Measurements from ENCODE around the gene SRBD1.

Gene SRBD1

DNA sequence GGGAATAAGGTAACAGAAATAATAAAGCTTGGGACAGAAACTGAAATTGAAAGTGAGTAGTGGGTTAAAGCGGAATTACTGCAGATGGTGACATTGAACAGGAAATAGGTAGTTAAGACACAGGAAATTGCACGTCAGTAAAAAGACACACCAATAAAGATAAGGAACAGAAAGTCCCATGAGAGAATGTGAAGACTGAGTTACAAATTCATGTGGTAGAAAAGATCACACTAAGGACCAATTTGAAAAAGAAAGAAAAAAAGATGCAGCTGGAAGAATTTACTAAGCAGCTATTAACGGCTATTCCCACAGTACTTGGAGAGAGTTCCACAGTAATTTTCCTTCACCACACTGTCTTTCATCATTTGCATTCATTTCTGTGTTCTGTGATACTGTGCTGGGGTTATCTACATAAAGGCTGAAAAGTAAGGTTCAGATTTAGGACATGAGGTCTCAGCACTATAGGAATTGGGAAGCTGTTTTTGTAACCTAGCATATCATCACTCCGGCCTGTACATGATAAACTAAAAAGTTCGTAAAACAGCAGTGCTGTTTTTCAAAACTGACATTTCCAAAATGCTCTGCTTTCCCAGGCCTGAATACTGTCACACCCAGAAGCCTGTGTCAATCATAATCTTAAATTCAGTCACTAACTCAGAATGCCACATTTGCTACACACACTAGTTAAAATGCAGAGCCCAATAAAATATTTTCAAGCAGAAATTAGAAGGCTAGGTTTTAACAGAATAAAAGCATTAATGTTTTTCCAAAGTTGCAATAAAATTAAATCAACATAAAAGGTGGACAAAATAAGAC lies 42.9 kb downstream of the SRBD1 start:
- no peak for DNase-seq
- H3K36me3 Mint-ChIP-seq (ENCODE audit: low read depth) = peaks cover 45% of the 10 kb centered on the region
- no peaks in the 10 kb centered on the region for H3K27me3 Mint-ChIP-seq (ENCODE audit: low read depth, poor library complexity)
- peaks cover 9% of the 10 kb centered on the region for H3K4me1 Mint-ChIP-seq
- TF ChIP-seq, protein P1, sequence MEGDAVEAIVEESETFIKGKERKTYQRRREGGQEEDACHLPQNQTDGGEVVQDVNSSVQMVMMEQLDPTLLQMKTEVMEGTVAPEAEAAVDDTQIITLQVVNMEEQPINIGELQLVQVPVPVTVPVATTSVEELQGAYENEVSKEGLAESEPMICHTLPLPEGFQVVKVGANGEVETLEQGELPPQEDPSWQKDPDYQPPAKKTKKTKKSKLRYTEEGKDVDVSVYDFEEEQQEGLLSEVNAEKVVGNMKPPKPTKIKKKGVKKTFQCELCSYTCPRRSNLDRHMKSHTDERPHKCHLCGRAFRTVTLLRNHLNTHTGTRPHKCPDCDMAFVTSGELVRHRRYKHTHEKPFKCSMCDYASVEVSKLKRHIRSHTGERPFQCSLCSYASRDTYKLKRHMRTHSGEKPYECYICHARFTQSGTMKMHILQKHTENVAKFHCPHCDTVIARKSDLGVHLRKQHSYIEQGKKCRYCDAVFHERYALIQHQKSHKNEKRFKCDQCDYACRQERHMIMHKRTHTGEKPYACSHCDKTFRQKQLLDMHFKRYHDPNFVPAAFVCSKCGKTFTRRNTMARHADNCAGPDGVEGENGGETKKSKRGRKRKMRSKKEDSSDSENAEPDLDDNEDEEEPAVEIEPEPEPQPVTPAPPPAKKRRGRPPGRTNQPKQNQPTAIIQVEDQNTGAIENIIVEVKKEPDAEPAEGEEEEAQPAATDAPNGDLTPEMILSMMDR (IDR thresholded peaks at IDR 0.05) = no peak
- H3K9me3 Mint-ChIP-seq = peaks cover 16% of the 10 kb centered on the region
- H3K4me3 Mint-ChIP-seq = no peak overlapping the region
- peak overlapping the region; percentile 74 for H3K27ac Mint-ChIP-seq

DNA sequence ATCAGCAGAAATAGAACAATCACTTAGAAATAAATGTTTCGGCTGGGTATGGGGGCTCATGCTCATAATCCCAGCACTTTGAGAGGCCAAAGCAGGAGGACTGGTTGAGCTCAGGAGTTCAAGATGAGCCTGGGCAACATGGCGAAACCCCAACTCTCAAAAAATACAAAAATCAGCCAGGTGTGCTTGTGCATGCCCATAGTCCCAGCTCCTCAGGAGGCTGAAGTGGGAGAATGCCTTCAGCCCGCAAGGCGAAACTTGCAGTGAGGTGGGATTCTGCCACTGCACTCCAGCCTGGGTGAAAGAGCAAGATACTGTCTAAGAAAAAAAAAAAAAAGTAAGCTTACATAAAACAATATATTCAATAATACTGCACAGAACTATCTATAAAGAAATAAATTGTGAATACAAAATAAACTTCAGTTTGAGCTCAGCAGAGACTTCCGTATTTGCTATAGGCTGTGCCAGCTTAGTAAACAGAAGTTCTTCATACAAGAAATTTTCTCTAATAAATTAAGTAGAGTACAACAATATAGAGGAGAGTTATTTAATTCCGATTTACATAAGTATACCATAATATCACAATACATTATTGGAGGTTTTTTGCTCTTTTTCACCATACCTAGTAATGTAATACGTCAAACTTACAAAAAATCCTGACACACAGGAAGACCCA lies 43.6 kb downstream of the SRBD1 start:
- H3K36me3 Mint-ChIP-seq (ENCODE audit: low read depth) = peaks cover 37% of the 10 kb centered on the region
- TF ChIP-seq, protein P1 (IDR thresholded peaks at IDR 0.05) = no peak
- no peak overlapping the region for H3K4me3 Mint-ChIP-seq
- H3K4me1 Mint-ChIP-seq = peaks cover 9% of the 10 kb centered on the region
- DNase-seq = no peak
- peaks cover 16% of the 10 kb centered on the region for H3K9me3 Mint-ChIP-seq
- H3K27me3 Mint-ChIP-seq (ENCODE audit: low read depth, poor library complexity) = no peaks in the 10 kb centered on the region
- H3K27ac Mint-ChIP-seq = peak overlapping the region; percentile 74

DNA sequence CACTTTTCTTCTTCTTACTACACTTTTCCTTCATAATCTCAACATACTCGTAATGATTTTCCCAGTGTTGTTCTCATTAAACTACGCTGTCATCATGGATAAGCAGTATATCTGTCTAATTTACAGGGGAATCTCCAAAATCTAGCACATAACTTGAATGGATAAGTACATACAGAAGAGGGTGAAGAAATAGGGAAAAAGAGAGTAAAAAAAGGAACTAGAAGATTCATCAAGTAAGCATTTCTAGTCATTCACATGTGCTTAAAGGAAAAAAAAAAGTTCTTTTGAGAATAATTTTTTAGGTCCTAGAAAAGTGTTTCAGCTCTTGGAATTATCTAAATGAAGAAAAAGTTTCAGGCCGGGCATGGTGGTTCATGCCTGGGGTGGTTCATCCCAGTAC lies 51.6 kb downstream of the SRBD1 start:
- TF ChIP-seq, protein P1 (IDR thresholded peaks at IDR 0.05) = no peak
- Mint-ChIP-seq H3K27me3 (ENCODE audit: low read depth, poor library complexity) (no peaks in the 10 kb centered on the region), H3K4me3 (no peak overlapping the region), H3K36me3 (ENCODE audit: low read depth) (peaks cover 29% of the 10 kb centered on the region), H3K9me3 (no peaks in the 10 kb centered on the region), H3K4me1 (no peaks in the 10 kb centered on the region), H3K27ac (no peak overlapping the region)
- DNase-seq = no peak

DNA sequence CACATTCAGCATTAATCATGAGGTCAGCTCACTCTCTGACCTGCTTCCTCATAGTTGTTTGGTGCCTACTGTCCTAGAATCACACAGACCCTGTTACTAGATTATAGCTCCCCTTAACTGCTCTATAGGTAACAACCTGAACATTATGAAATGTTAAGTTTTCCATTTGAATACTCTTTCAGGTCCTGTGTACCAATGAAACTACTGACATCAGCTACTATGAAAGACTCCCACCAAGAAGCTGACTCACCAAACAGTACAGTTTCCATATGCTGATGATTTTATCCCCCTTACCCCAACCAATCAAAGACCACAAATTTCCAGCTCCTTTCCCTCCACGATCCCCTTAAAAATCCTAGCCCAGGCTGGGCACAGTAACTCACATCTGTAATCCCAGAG lies 56.3 kb downstream of the SRBD1 start:
- peaks cover 46% of the 10 kb centered on the region for H3K36me3 Mint-ChIP-seq (ENCODE audit: low read depth)
- no peaks in the 10 kb centered on the region for H3K4me1 Mint-ChIP-seq
- peak overlapping the region; percentile 40 for H3K27ac Mint-ChIP-seq
- H3K27me3 Mint-ChIP-seq (ENCODE audit: low read depth, poor library complexity) = no peaks in the 10 kb centered on the region
- H3K4me3 Mint-ChIP-seq = no peak overlapping the region
- no peak for DNase-seq
- H3K9me3 Mint-ChIP-seq = no peaks in the 10 kb centered on the region
- TF ChIP-seq, protein P1 (IDR thresholded peaks at IDR 0.05) = no peak

DNA sequence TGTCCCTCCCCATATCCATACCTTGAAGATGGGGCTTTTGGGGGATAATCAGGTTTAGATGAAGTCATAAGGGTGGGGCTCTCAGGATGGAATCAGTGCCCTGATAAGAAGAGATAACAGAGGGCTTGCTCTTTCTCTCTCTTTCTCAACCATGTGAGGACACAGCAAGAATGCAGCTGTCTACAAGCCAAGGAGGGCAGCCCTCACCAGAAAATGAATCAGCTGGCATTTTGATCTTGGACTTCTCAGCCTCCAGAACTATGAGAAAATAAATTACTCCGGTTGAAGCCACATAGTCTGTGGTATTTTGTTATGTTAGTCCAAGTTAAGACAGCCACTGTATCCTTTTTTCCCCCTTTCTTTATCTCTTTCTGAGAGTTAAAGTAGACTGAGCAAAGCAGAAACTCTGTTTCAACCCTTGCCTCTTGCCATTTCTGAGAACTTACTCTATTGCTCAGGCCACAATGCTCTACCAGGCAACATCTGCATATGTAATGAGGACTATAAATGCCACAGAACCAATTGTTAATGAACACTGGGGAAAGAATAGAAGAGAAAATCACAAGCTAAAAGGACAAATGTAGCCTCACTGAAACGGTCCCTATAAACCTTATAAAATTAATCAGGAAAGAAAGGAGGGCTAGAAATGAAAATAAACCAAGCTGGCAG lies 56.9 kb downstream of the SRBD1 start:
- no peak for DNase-seq
- no peak overlapping the region for H3K27ac Mint-ChIP-seq
- TF ChIP-seq, protein P1 (IDR thresholded peaks at IDR 0.05) = no peak
- peaks cover 41% of the 10 kb centered on the region for H3K36me3 Mint-ChIP-seq (ENCODE audit: low read depth)
- H3K9me3 Mint-ChIP-seq = no peaks in the 10 kb centered on the region
- H3K27me3 Mint-ChIP-seq (ENCODE audit: low read depth, poor library complexity) = no peaks in the 10 kb centered on the region
- no peaks in the 10 kb centered on the region for H3K4me1 Mint-ChIP-seq
- H3K4me3 Mint-ChIP-seq = no peak overlapping the region
